Lower leg skin (tissue), 4 donors: Measurements from ENCODE around the gene PISD. TPM values are rescaled to one million over a fixed set of nuclear protein-coding genes. Genes with fewer than 3 reads are reported as not detected.

Source experiments
- DNase-seq, 2 donors: peaks; one replicate each; pipeline ENCODE4 v3.0.0-alpha.2; 2019; ENCODE audit warnings: low spot score in 2 of 2
- H3K4me3 ChIP-seq: fragments of 200-600 bp; sonication (generic); 2 replicates; pipeline ENCODE4 v1.5.1; 2017; ENCODE audit warnings: mild to moderate bottlenecking, low read depth; ENCODE audit not compliant: poor library complexity, severe bottlenecking
- CTCF ChIP-seq, 3 donors: fragments of 450-650 bp; IDR thresholded peaks; one replicate each; pipeline ENCODE4 v1.5.1; 2016; ENCODE audit warnings: antibody characterized with exemption in 3 of 3, mild to moderate bottlenecking in 3 of 3, moderate library complexity in 2 of 3
- POLR2A ChIP-seq, 2 donors: fragments of 450-650 bp; IDR thresholded peaks; one replicate each; pipeline ENCODE4 v1.6.1; 2016 to 2017; ENCODE audit warnings: antibody characterized with exemption in 2 of 2, mild to moderate bottlenecking in 1 of 2, moderate library complexity in 1 of 2
- WGBS, 2 donors: methylation state at CpG; one replicate each; pipeline ENCODE4 v1.1.5; 2018; 5-methylcytosine and 5-hydroxymethylcytosine counted together
- intact Hi-C: fragments of 100-400 bp; cut with DNase I; formaldehyde crosslinking; loops from one replicate; pipeline ENCODE4 v1.15.0; 2023; ENCODE audit warnings: low total_unique reads
- total RNA-seq, 4 donors: library from RNA; depleted of rRNA; stranded (reverse); fragments of >200 nt; gene quantifications; one replicate each; pipeline ENCODE4 v1.1.0, GENCODE V29; 2016

The PISD gene
- total RNA-seq, 4 donors from 2014 or later = 32.0 to 62.5 (median 45.5) TPM

GRCh38 chr22:31647523-31648320 lies 14.3 kb downstream of the PISD start:
- TF ChIP-seq CTCF (IDR thresholded peaks at IDR 0.05) (no peak), POLR2A (IDR thresholded peaks at IDR 0.05) (no peak)
- no peak overlapping the region for H3K4me3 ChIP-seq
- 79 to 90% methylated on average over 11 of the region's 11 CpGs for WGBS, 2 donors
- no peak for DNase-seq
- intact Hi-C loops = no loop called here

- no peak overlapping the region for H3K4me3 ChIP-seq
- 58 to 61% methylated on average over 3 of the region's 3 CpGs for WGBS, 2 donors
- DNase-seq = no peak
- TF ChIP-seq POLR2A (IDR thresholded peaks at IDR 0.05) = no peak
- no peak for TF ChIP-seq CTCF (IDR thresholded peaks at IDR 0.05)
- intact Hi-C loops = no loop called here
Measured at GRCh38 chr22:31647066-31647465, 14.9 kb downstream of the PISD start.

DNA sequence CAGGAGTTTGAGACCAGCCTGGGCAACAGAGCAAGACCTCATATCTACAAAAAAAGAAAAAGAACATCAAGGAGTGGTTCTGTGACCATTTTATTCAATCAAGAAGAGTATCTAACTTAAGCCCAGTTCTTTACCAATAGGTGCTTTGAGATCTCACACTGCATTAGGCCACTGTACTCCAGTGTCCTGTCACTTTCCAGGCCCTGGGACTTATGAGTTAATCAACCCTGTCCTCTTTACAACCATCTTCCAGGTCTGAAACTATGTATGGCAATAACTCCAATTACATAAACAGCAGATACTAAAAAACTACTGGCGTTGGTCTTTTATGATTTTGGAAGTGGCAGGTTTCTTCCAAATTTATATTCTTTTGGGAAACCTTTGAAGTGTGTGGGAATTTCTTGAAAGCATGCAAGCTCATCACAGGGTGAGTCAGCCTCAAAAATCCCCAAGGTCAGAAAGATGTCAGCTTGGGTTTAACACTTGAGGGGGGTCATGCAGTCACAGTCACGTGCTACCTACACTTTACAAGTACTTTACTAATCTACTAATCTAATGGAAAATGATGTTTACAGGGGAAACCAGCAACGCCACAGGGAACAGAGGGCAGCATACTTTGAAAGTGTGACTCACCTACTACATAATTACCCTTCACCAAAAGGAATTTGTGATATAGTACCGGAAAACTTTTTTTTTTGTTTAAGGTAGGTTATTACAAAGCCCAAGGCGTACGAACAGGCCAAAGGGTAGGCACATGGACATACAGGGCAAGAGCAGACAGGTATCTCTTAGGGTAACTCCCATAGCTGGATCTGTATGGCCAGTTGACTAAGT lies 15.6 kb downstream of the PISD start:
- TF ChIP-seq POLR2A (IDR thresholded peaks at IDR 0.05) (no peak), CTCF (IDR thresholded peaks at IDR 0.05) (no peak)
- intact Hi-C loops = no loop called here
- no peak for DNase-seq
- H3K4me3 ChIP-seq = no peak overlapping the region
- WGBS, 2 donors = 40 to 42% methylated on average over 6 of the region's 6 CpGs

DNA sequence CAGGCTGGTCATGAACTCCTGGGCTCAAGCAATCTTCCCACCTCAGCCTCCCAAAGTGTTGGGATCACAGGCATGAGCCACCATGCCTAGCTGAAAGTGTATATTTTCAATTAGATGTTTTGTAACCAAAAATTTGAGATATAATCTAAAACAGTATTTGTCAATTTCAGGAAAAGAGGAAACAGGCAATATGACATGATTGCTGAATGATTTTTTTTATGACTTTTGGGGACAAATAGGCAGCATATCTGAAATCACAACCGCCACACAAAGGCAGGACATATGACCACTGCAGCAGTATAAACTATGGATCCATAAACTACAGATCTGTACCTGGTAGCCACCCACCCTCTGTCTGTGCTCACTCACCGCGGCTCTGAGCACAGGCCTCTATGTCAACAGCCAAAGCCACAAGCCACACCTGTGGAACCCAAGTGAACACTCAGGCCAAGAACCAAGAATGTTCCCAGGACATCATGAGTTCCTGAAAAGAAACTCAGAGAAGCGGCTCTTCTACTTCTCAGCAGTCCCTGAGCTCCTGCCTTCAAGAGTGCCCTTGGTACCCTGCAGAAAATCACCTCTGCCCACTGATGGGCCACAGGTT lies 22.5 kb downstream of the PISD start:
- 77 to 85% methylated on average over 4 of the region's 4 CpGs for WGBS, 2 donors
- no peak for DNase-seq
- H3K4me3 ChIP-seq = no peak overlapping the region
- intact Hi-C loops = no loop called here
- TF ChIP-seq CTCF (IDR thresholded peaks at IDR 0.05) (no peak), POLR2A (IDR thresholded peaks at IDR 0.05) (no peak)

GRCh38 chr22:31637891-31638618 lies 24.0 kb downstream of the PISD start:
- TF ChIP-seq CTCF (IDR thresholded peaks at IDR 0.05) (no peak), POLR2A (IDR thresholded peaks at IDR 0.05) (no peak)
- peak in 1 of 2 donors; percentile 86 for DNase-seq
- 64 to 67% methylated on average over 13 to 14 of the region's 15 CpGs for WGBS, 2 donors
- intact Hi-C loops = no loop called here
- H3K4me3 ChIP-seq = no peak overlapping the region
